ENCODE results near the gene C19orf53.
"Not testable (repeated sequence)": the region's sequence is repeated elsewhere in the genome, so short reads cannot be mapped to it uniquely, and the experiment has no call there.

C19orf53 gene

DNA sequence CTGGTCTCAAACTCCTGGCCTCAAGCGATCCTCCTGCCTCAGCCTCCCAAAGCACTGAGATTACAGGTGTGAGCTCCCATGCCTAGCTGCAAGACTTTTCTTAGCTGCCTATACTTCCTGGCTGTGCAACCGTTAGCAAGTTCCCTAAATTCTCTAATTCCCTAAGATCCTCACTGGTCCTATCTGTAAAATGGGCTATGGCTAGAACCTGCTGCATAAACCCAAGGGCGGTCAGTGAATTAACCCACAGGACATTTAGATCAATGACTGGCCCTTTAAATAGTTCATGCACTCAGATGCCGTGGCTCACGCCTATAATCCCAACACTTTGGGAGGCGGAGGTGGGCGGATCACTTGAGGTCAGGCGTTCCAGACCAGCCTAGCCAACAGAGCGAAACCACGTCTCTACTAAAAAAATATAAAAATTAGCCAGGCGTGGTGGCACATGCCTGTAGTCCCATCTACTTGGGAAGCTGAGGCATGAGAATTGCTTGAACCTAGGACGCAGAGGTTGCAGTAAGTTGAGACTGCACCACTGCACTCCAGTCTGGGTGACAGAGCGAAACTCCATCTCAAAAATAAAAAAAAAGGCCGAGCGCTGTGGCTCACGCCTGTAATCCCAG is 4.1 kb upstream of the C19orf53 start:
- DNase-seq (ENCODE audit: low read depth) = no peak
- no peak overlapping the region for H3K4me3 ChIP-seq (ENCODE audit: low read length)
- TF ChIP-seq, protein P1, sequence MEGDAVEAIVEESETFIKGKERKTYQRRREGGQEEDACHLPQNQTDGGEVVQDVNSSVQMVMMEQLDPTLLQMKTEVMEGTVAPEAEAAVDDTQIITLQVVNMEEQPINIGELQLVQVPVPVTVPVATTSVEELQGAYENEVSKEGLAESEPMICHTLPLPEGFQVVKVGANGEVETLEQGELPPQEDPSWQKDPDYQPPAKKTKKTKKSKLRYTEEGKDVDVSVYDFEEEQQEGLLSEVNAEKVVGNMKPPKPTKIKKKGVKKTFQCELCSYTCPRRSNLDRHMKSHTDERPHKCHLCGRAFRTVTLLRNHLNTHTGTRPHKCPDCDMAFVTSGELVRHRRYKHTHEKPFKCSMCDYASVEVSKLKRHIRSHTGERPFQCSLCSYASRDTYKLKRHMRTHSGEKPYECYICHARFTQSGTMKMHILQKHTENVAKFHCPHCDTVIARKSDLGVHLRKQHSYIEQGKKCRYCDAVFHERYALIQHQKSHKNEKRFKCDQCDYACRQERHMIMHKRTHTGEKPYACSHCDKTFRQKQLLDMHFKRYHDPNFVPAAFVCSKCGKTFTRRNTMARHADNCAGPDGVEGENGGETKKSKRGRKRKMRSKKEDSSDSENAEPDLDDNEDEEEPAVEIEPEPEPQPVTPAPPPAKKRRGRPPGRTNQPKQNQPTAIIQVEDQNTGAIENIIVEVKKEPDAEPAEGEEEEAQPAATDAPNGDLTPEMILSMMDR (IDR thresholded peaks at IDR 0.05; ENCODE audit: insufficient read depth, low read depth, low read length, missing control alignments) = no peak

- no peak overlapping the region for H3K4me3 ChIP-seq (ENCODE audit: low read length)
- DNase-seq (ENCODE audit: low read depth) = no peak
- TF ChIP-seq, protein P1 (IDR thresholded peaks at IDR 0.05; ENCODE audit: insufficient read depth, low read depth, low read length, missing control alignments) = no peak
Observed at GRCh38 chr19:13778398-13778797, 4.1 kb downstream of the C19orf53 start.

GRCh38 chr19:13778847-13779246 is 4.6 kb downstream of the C19orf53 start:
- DNase-seq (ENCODE audit: low read depth) = no peak
- TF ChIP-seq, protein P1 (IDR thresholded peaks at IDR 0.05; ENCODE audit: insufficient read depth, low read depth, low read length, missing control alignments) = no peak
- no peak overlapping the region for H3K4me3 ChIP-seq (ENCODE audit: low read length)

- not testable (repeated sequence) for H3K4me3 ChIP-seq (ENCODE audit: low read length); DNase-seq (ENCODE audit: low read depth)
Observed at GRCh38 chr19:13779794-13780193, 5.5 kb downstream of the C19orf53 start.

GRCh38 chr19:13781547-13781946 is 7.3 kb downstream of the C19orf53 start:
- TF ChIP-seq, protein P1 (IDR thresholded peaks at IDR 0.05; ENCODE audit: insufficient read depth, low read depth, low read length, missing control alignments) = no peak
- H3K4me3 ChIP-seq (ENCODE audit: low read length) = no peak overlapping the region
- DNase-seq (ENCODE audit: low read depth) = peak; percentile 80

GRCh38 chr19:13782537-13782936 is 8.3 kb downstream of the C19orf53 start:
- DNase-seq (ENCODE audit: low read depth) = no peak
- TF ChIP-seq, protein P1 (IDR thresholded peaks at IDR 0.05; ENCODE audit: insufficient read depth, low read depth, low read length, missing control alignments) = no peak
- no peak overlapping the region for H3K4me3 ChIP-seq (ENCODE audit: low read length)

GRCh38 chr19:13783565-13784500 is 9.6 kb downstream of the C19orf53 start:
- no peak overlapping the region for H3K4me3 ChIP-seq (ENCODE audit: low read length)
- TF ChIP-seq, protein P1 (IDR thresholded peaks at IDR 0.05; ENCODE audit: insufficient read depth, low read depth, low read length, missing control alignments) = no peak
- DNase-seq (ENCODE audit: low read depth) = no peak
